Activated CD4-positive, CD25-positive, alpha-beta regulatory T cell treated with anti-CD3 and anti-CD28 coated beads, Interleukin-2, amount 50 U/mL, for 24 hours (primary cell): ENCODE results near the gene CRADD.
A peak's percentile ranks its signal among the peaks of the same experiment; 100 is the strongest.
"Not testable (repeated sequence)": the region's sequence is repeated elsewhere in the genome, so short reads cannot be mapped to it uniquely, and the experiment has no call there.

Experiments used
- ATAC-seq, 2 donors: fragments of 150-1000 bp; cut with Tn5 transposase; one replicate each; pipeline ENCODE4 v1.10.0; 2021; ENCODE audit warnings: mild to moderate bottlenecking in 1 of 2, moderate library complexity in 1 of 2

Gene CRADD

DNA sequence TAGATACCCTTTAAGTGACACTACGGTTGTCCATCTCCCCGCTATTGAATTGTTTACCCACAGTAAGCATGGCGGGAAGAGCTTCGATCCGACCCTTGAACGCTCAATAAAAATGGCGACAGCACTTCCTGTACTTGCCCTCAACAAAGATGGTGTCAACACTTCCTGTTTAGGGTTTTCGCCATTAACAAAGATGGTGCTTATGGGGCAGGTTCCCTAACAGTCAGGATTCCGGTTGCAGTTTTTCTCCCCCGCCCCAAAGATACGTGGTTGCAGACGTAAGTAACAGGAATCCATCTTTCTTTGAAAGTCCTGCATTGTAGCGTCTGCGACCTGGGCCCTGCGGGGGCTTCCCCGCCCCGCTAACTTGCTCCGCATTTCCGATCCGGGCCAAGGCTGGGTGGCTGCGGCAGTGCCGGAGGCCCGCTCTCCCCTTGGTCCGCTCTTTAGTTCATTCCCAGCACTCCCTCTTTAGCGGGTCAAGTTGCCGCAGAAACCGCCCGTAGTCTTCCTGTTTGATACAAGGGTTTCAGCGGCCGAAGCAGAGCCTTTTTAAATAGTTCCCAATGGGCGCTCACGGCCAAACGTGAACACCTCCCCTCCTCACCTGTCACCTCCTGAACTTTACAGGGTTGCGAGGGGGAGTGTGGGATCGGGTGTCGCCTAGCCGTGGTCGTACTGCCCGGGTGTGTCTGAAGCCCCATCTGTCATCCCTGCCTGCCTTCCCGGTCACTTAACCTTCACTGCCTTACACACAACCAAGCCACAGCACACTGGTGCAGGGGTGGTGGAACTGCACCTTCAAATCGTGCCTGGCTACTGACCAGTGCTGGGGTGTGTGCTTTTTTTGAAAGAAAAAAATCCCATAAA lies at the start of gene CRADD:
TSS of gene CRADD (plus strand) at position 181 of the 870 bp plus-strand sequence.
- ATAC-seq = peak; percentile 94

DNA sequence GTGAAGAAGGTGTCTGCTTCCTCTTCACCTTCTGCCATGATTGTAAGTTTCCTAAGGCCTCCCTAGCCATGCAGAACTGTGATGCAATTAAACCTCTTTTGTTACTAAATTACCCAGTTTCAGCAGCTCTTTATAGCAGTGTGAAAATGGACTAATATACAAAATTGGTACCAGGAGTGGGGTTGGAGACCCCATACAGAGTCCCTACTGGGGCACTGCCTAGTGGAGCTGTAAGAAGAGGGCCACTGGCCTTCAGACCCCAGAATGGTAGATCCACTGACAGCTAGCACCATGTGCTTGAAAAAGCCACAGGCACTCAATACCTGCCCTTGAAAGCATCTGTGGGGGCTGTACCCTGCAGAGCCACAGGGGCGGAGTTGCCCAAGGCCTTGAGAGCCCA lies 44.8 kb upstream of the CRADD start:
- ATAC-seq = no peak

DNA sequence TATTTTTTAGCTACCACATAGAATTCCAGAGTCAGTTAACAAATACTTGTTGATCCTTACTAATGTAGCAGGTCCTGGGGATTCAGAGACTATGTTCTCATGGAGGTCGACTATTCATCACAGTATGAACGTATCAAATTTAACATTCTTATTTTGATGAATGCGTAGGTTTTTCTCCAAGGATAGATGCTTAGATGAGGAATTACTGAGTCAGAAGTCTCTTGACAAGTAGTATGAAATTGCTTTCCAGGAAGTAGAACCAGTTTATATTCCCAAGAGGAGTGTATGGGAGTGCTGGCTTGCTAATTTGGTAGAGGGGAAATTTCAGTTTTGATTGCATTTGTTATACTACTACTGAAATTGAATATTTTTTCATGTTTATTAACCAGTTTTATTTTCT lies 42.8 kb upstream of the CRADD start:
- no peak for ATAC-seq

DNA sequence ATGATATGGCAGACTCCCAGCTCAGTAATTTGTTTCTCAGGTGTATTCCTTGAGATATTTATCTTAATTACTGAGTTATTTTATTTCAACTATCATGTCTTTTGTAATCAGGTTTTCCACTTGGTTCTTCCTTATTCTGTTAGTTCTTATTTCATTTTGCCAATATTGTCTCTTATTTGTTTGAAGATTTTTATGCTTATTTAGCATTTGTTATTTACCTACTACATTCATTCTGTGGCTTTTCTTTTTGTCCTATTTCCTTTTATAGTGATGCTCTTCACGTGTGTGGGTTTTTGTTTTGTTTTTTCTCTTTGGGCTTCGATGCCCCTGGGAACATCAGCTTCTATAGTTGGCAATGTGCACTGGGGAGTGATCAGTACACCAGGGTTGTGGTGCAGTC lies 40.5 kb upstream of the CRADD start:
- no peak for ATAC-seq

DNA sequence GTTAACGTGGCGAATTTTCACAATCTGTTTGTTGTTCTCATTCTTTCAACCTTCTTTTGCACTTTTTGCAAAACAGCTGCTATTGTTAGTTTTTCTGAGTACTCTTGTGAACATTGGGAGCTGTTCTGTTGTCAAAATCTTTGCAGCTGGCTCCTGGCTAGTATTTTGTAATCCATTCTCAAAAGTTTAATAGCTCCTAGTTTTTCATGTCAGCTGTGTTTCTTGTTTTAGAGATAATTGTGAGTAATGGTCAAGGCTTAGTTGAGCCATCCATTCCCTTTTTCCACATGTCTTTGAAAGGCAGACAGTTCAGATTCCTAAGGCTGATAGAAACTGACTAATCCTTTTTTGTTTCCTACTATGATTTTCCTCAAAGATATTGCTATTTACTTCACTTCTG lies 39.1 kb upstream of the CRADD start:
- ATAC-seq = no peak

DNA sequence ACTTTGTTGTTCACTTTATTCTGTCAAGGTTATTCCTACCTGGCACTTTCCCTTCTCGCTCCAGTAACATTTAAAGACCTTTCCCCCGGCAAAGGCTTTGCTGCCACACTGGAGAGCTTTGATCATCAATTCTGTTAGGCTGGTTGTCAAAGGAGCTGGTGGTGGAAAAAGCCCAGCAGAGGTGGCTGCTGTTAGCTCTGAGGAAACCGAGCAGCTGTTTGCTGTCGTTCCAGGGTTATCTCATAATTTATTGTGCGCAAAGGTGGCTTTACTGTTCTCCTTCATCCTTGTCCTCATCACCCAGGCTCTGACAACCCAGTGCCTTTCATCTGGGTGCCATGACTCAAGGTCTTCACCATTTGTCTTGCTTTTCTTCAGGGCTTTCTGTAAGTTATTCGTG lies 38.2 kb upstream of the CRADD start:
- ATAC-seq = no peak

DNA sequence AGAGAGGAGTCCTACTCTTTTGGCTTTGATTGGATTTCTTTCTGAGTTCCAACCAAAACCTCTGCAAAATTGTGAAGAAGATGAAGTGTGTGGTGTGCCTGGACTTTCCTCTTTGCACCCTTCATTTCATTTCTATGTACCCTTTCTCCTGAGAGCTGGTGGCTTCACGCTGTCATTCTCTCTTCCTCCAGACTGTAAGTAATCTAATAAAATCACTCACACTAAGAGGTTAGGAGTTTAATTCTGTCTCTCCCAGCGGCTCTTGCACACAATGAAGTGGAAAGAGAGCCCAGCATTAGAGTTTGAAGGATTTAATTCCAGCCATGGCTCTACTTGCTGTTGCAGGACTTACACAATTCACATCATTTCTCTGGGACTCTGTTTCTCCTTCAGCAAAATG lies 37.8 kb upstream of the CRADD start:
- no peak for ATAC-seq

DNA sequence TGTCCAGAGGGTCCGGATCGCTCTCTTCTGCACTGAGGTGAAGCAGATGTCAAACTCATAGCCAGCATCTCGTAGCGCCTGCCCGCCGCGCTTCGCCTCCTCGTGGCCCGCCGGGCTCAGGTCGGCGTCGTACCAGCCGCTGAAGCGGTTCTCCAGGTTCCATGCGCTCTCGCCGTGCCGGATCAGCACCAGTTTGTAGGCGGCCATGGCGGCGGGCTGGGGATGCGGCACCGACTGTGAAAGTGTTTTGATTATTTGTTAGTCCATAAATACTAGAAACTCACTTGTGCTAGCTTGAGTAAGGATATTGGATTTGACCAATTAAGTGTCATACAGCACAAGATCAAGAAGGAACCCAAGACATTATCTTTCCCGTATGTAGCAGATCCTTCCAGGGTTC lies 35.8 kb upstream of the CRADD start:
- ATAC-seq = not testable (repeated sequence)

DNA sequence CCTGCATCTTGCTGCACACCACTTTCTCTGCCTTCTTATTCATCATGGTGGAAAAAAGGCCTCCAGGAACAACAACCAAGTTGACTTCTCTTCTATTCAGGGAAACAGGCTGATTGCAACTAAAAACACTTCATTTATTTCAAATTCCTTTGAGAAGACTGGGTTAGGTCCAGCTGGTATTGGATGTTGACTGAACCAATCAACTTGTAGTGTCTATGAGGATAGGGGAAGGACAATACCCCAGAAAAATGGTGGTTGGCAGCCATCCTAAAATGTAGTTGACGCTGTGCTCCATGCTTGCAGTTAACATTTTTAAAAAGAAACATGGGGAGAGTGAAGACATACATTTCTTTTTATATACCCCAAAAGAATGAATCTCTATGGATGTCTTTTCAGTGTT lies 34.4 kb upstream of the CRADD start:
- no peak for ATAC-seq

DNA sequence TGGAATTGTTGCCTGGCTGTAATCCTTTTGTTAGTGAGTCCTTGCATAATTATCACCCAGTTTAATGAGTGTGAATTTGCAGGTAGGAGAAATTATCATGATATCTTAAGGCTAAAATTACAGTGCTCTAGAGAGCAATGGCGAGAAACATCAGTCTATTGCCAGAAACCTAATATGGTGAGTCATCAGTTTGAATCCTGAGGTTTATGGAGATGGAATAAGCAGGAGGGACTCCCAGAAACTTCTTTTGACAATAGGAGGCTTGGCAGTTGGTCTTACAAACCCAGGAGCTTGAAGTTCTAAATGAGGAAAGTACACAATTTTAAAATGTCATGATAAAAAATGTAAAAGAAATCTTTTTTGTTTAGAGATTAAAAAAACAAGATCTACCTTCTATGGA lies 31.5 kb upstream of the CRADD start:
- ATAC-seq = no peak

DNA sequence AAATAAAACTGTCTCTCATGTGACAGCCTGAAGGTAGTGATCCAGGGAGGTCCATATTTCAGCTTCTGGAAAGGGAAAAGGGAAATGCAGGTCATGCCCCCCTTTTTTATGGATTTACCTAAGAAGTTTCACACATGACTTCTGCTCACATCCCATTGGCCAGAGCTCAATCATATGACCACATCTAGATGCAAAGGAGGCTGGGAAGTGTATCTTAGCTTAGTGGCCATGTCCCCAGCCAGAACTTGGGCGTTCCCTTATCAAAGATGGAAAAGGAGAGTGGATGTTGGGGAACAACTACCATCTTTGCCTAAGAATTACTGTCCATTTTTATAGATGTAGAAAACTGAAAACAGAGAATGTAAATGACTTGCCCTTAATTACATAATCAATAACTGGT lies 26.5 kb upstream of the CRADD start:
- no peak for ATAC-seq

DNA sequence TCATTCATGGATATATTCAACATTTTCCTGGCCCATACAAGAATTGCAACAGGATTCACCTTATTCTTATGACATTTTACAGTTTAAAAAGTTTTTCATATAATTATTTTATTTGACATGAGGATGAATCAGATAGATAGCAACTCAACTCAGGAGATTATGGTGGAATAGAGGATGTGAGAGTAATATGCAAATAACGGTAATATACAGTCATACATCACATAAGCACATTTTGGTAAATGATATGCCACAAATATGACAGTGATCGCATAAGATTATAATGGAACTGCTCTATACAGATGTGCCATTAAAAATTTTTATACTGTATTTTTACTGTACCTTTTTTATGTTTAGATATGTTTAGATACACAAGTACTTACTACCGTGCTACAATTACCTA lies 24.1 kb upstream of the CRADD start:
- peak; percentile 53 to 66 for ATAC-seq

DNA sequence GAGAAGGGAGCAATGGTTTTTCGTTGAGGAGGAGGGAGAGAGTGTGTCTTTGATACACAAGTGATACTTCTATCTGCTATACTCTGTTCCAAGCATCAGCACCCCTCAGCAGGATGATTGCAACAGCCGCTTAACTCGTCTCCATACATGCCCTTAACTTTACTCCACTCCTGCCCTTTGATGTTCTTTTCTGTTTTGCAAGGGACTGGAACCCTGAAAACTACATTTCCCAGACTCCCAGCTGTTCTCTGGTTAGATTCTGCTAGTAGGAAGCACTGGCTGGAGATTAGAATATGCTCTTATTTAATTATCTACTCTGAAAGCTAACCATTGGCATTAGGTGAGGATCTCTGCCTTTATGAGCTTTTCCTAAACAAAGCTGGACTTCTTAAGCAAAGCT lies 23.5 kb upstream of the CRADD start:
- no peak for ATAC-seq

DNA sequence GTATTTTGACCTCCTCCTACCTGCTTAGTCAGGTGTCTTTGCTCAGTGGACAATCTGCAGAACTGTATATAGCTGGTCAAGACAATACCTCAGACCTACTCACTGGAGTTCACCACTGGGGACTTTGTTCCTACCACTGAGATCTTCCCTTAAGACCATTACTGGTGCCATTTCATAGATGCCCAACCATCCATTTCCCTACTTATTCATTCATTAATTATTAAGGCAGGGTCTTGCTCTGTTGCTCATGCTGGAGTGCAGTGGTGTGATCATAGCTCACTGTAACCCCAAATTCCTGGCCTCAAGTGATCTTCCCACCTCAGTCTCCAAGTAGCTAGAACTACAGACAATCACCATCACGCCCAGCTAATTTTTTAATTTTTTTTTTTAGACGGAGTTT lies 22.8 kb upstream of the CRADD start:
- no peak for ATAC-seq

DNA sequence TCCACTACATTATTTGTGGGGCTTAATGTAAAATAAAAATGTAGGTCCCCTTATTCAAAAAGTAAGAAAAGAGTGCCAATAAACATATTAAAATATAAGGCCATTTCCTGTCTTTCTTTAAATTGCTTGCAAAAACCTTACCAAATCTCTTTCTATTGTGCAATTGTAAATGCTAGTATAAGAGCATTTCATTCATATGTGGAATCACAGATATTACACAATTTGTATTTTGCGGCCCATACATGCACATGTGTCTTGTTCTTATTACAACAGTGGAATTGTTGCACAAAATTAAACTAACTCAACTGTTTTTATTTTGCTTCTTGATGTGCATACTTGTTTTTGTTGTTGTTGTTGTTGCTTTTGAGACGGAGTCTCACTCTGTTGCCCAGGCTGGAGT lies 20.1 kb upstream of the CRADD start:
- no peak for ATAC-seq

DNA sequence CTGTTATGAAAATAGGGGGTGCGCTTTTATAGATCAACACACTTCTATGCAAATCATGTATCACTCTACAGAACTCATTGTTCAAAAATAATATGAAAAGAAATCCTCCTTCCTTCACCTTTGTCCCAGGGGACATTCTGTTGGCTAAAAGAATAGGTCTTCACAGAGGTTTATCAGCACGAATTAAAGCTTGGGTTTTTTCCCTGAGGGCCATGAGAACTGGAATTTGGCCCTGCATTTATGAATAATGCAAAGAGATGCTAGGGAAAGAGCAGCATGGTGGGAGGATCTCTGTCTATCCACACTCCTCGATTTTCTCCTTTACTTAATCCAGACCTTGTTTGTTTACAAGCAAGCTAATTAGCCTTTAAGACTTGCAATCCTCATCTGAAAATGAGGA lies 16.2 kb upstream of the CRADD start:
- no peak for ATAC-seq

DNA sequence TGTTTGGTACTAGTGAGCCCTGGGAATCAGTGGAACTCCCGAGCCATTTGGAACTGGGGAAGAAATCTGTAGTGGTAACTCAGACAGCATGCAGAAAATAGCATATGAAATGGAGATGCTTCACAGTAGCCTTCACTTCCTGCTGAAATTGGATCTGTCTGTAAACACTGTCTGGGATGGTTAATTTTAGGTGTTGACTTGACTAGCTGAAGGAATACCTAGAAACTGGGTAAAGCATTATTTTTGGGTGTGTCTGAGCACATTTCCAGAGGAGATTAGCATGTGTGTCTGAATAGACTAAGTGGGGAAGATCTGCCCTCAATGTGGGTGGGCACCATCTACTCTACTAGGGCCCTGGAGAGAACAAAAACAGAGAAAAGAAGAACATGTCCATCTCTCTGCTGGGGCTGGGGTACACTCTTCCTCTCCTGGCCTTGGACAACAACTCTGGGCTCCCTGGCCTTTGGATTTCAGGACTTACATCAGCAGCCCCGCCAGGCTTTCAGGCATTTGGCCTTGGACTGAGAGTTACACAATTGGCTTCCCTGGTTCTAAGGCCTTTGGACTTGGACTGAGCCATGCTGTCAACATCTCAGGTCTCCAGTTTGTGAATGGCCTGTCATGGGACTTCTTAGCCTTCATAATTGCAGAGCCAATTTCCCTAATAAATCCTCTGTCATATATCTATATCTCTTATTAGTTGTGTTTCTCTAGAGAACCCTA lies 14.0 kb upstream of the CRADD start:
- ATAC-seq = no peak

DNA sequence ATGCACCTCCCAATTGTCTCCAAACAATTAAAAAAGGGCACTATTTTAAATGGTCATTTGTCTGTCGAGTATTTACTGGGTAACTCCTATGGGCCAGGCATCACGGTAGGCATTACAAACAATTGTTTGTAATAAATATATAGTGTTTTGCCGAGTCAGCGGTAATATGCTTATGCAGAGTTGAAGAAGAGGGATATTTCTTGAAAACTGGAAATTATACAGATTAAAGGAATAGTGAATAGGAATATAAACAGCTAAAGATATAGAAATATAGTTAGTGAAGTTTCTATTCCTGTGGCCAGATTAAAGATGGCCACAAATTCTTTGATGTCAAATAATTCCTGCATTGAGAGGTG lies 13.5 kb upstream of the CRADD start:
- no peak for ATAC-seq

DNA sequence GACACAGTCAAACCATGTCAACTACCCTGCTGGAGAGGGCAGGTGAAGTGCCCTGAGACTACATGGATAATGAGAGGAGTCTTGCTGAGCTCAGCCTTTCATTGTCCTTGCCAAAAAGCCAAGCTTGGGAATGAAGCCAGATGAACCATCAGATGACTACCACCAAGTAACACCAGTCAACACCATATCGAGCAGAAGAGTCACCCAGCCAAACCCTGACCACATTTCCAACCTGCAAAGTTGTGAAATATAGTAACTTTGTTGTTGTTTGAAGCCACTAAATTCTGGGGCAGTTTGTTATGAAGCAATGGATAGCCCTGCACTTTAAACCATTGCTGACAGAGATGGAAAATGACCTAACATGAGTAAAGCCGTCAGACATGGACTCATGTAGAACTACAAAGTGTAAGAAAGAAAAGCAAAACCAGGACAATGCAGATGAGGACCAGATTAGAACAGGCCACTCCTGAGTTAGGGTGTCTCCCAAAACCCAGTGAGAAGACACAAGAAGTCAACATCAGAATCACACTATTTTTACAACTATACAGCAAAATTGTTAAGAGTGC lies 12.5 kb upstream of the CRADD start:
- no peak for ATAC-seq

DNA sequence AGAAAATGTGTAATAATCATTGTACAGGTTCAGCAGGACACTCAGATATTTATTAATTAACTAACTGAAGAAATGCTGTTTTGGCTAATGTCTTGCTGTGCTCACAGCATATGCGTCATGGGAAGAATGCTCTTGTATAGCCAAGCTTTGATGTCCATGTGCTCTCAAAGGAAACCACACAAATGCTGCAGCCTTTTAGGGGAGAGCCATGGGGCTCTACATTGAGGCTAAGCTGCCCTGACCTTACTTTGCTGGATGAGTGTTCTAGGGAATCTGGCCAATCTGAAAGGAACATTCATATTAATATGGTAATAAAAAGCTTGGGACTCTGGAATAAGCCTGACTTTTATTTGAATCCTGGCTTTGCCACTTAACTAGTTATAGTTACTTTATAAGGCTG lies 9.5 kb upstream of the CRADD start:
- no peak for ATAC-seq

DNA sequence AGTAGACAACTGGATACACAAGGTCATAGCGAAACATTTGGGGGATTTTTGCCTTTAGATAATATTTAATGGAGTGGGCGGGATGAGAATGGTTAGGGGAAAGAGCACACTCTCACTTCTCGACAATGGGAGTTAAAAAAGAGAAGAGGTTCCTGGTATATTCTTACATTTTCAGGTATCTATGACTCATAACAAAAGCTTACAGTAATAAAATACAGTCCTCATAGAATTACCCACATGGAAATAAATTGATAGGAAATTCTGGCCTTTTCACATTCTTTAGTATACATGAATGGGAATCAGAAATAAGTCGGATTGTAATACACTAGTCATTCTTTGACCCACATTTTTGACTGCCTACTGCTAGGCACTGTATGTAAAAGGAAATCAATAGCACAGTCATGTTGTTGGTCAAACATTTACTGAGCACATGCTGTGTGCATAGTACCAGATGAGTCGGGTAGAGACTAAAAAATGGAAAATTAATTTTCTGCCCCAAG lies 8.2 kb upstream of the CRADD start:
- peak; percentile 68 to 74 for ATAC-seq

DNA sequence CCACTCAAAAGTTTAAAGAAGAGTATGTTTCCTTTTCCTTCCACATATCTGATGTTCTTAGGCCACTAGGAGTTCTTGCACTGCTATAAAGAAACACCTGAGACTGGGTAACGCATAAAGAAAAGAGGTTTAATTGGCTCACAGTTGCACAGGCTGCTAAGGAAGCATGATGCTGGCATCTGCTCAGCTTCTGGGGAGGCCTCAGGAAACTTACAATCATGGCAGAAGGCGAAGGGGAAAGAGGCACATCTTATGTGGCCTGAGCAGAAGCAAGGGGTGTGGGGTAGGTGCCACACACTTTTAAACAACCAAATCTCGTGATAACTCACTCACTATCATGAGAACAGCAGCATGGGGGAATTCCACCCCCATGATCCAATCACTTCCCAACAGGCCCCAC lies 7.7 kb upstream of the CRADD start:
- no peak for ATAC-seq

DNA sequence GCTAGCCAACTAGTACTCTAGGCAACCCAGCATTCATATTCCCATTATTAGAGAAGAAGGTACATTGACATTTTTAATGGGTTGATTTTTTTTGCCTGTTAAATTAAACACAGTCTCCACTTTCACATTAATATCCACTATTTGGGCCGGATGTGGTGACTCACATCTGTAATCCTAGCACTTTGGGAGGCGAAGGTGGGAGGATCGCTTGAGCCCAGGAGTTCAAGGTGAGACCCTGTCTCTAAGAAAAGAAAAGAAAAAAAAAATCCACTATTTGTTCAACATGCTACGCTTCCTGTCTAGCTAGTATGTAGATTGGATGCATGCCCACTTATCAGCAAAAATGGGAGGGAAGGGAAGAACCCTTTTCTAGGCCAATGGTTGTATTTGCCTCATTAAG lies 7.1 kb upstream of the CRADD start:
- no peak for ATAC-seq

DNA sequence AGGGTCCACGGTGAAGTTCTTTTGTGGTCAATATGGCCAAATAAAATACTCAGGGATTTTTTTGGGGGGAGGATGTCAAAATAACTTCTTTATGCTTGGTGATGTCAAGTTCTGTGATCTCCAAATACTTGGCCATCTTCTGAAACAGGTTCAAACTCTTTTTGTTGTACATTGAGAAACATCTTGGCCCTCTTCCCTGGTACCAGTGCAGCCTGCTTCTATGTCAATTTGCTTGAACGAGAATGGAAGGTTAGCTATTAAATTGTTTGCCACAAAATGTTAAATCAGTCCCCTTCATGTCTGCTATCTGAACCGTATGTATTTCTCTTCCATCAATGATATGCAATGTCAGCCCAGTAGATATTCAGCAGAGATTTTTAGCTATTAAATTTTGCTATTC lies 6.1 kb upstream of the CRADD start:
- ATAC-seq = no peak
